Left colon (tissue), 2 donors: ENCODE results near the gene LRRC4C. TPM values are rescaled to one million over a fixed set of nuclear protein-coding genes. Genes with fewer than 3 reads are reported as not detected.

Source experiments
- ATAC-seq: fragments of 200-7000 bp; cut with Tn5 transposase; one replicate; pipeline ENCODE4 v1.9.1; 2020; ENCODE audit warnings: mild to moderate bottlenecking, moderate library complexity
- DNase-seq, 2 donors: peaks; one replicate each; pipeline ENCODE4 v3.0.0-alpha.2; 2020
- intact Hi-C, 2 donors: fragments of 100-400 bp; cut with DNase I in 1 of 2; cut with micrococcal nuclease in 1 of 2; formaldehyde crosslinking; loops; one replicate each; pipeline versions ENCODE4 v1.11.2 to v1.14.0; 2022; cut with DNase I, micrococcal nuclease
- total RNA-seq, 2 donors: library from RNA; stranded (reverse); fragmentation: NEBNext Ultra II Directional; extraction: Animal tissue kit (Norgen Biotek cat#: 25700); gene quantifications; one replicate each; pipeline ENCODE4 v1.2.1, GENCODE V29; 2021
- donor health status: DM: no; HTN: no; CAD: no.
- donor health status: DM: yes; HTN: yes; CAD: no.

The LRRC4C gene
- total RNA-seq, 2 donors from 2014 or later: 0.31 to 0.42 TPM

- intact Hi-C loops: no loop called here
- ATAC-seq: no peak
- DNase-seq: no peak
Observed at GRCh38 chr11:40162901-40163883, 1296.3 kb downstream of the LRRC4C start.

- intact Hi-C loops: no loop called here
- ATAC-seq (no peak), DNase-seq (no peak)
Observed at GRCh38 chr11:40161854-40162410, 1297.5 kb downstream of the LRRC4C start.

GRCh38 chr11:40160418-40160817 lies 1299.0 kb downstream of the LRRC4C start:
- ATAC-seq (no peak), DNase-seq (no peak)
- intact Hi-C loops: no loop called here

GRCh38 chr11:40149721-40150120 lies 1309.7 kb downstream of the LRRC4C start:
- DNase-seq (no peak), ATAC-seq (no peak)
- intact Hi-C loops: no loop called here

- DNase-seq (no peak), ATAC-seq (no peak)
- intact Hi-C loops: no loop called here
Observed at GRCh38 chr11:40140560-40140959, 1318.9 kb downstream of the LRRC4C start.

GRCh38 chr11:40139536-40139935 lies 1319.9 kb downstream of the LRRC4C start:
- intact Hi-C loops: no loop called here
- ATAC-seq (no peak), DNase-seq (no peak)

GRCh38 chr11:40139066-40139465 lies 1320.4 kb downstream of the LRRC4C start:
- ATAC-seq: no peak
- no peak for DNase-seq
- intact Hi-C loops: no loop called here

GRCh38 chr11:40134820-40135570 lies 1324.5 kb downstream of the LRRC4C start:
- no peak for DNase-seq
- ATAC-seq: no peak
- intact Hi-C loops: no loop called here

GRCh38 chr11:40133498-40133897 lies 1326.0 kb downstream of the LRRC4C start:
- ATAC-seq (no peak), DNase-seq (no peak)
- intact Hi-C loops: no loop called here

- no peak for ATAC-seq
- intact Hi-C loops: no loop called here
- no peak for DNase-seq
Observed at GRCh38 chr11:40132912-40133311, 1326.5 kb downstream of the LRRC4C start.

- intact Hi-C loops: no loop called here
- ATAC-seq (no peak), DNase-seq (no peak)
Observed at GRCh38 chr11:40130427-40130826, 1329.0 kb downstream of the LRRC4C start.

GRCh38 chr11:40129266-40129665 lies 1330.2 kb downstream of the LRRC4C start:
- intact Hi-C loops: no loop called here
- DNase-seq: no peak
- no peak for ATAC-seq

- no peak for ATAC-seq
- DNase-seq: no peak
- intact Hi-C loops: no loop called here
Observed at GRCh38 chr11:40125054-40125453, 1334.4 kb downstream of the LRRC4C start.

GRCh38 chr11:40119661-40120060 lies 1339.8 kb downstream of the LRRC4C start:
- ATAC-seq (no peak), DNase-seq (no peak)
- intact Hi-C loops: no loop called here

- ATAC-seq (no peak), DNase-seq (no peak)
- intact Hi-C loops: no loop called here
Observed at GRCh38 chr11:40118780-40119179, 1340.7 kb downstream of the LRRC4C start.

- no peak for ATAC-seq
- intact Hi-C loops: no loop called here
- no peak for DNase-seq
Observed at GRCh38 chr11:40118026-40118425, 1341.4 kb downstream of the LRRC4C start.

- intact Hi-C loops: no loop called here
- DNase-seq (no peak), ATAC-seq (no peak)
Observed at GRCh38 chr11:40104941-40105550, 1354.4 kb downstream of the LRRC4C start.

- DNase-seq: no peak
- no peak for ATAC-seq
- intact Hi-C loops: no loop called here
Observed at GRCh38 chr11:40100781-40101180, 1358.7 kb downstream of the LRRC4C start.

GRCh38 chr11:40100162-40100553 lies 1359.3 kb downstream of the LRRC4C start:
- intact Hi-C loops: no loop called here
- no peak for DNase-seq
- no peak for ATAC-seq
